Stimulated activated CD4-positive, alpha-beta T cell treated with anti-CD3 and anti-CD28 coated beads, Interleukin-2, amount 100 ng/mL, for 4 hours (primary cell): ENCODE measurements around the gene SLC6A20.

Experiments used
- DNase-seq: peaks from one replicate; pipeline ENCODE4 v3.0.0-alpha.2; 2020; ENCODE audit warnings: low read depth

Gene SLC6A20

GRCh38 chr3:45778761-45779201 lies 17.6 kb downstream of the SLC6A20 start:
- no peak for DNase-seq

- DNase-seq, result no peak
Observed at GRCh38 chr3:45777746-45778386, 18.5 kb downstream of the SLC6A20 start.

- no peak for DNase-seq
Observed at GRCh38 chr3:45777111-45777745, 19.1 kb downstream of the SLC6A20 start.

- DNase-seq, result no peak
Observed at GRCh38 chr3:45776611-45777010, 19.7 kb downstream of the SLC6A20 start.

- no peak for DNase-seq
Observed at GRCh38 chr3:45776301-45776595, 20.1 kb downstream of the SLC6A20 start.

GRCh38 chr3:45775571-45776300 lies 20.6 kb downstream of the SLC6A20 start:
- DNase-seq, result no peak

GRCh38 chr3:45774581-45775521 lies 21.5 kb downstream of the SLC6A20 start:
- DNase-seq, result no peak

GRCh38 chr3:45773714-45774449 lies 22.5 kb downstream of the SLC6A20 start:
- no peak for DNase-seq

- no peak for DNase-seq
Observed at GRCh38 chr3:45773072-45773471, 23.3 kb downstream of the SLC6A20 start.

- DNase-seq, result no peak
Observed at GRCh38 chr3:45772341-45773035, 23.8 kb downstream of the SLC6A20 start.

GRCh38 chr3:45771831-45772230 lies 24.5 kb downstream of the SLC6A20 start:
- no peak for DNase-seq

GRCh38 chr3:45771166-45771775 lies 25.1 kb downstream of the SLC6A20 start:
- no peak for DNase-seq

- DNase-seq, result no peak
Observed at GRCh38 chr3:45765958-45766357, 30.4 kb downstream of the SLC6A20 start.

GRCh38 chr3:45765266-45765851 lies 31.0 kb downstream of the SLC6A20 start:
- DNase-seq, result no peak

GRCh38 chr3:45763303-45763675 lies 33.0 kb downstream of the SLC6A20 start:
- no peak for DNase-seq

- no peak for DNase-seq
Observed at GRCh38 chr3:45762647-45763302, 33.6 kb downstream of the SLC6A20 start.

- DNase-seq, result no peak
Observed at GRCh38 chr3:45761831-45762230, 34.5 kb downstream of the SLC6A20 start.

GRCh38 chr3:45760878-45761711 lies 35.2 kb downstream of the SLC6A20 start:
- peak; percentile 9 for DNase-seq

- DNase-seq, result no peak
Observed at GRCh38 chr3:45759851-45760250, 36.5 kb downstream of the SLC6A20 start.
